Activated CD4-positive, alpha-beta T cell treated with anti-CD3 and anti-CD28 coated beads, Interleukin-2, Interleukin-6, amounts not matched to agents 100 ng/mL and 50 ng/mL, durations not matched to agents 16 hours and 8 hours (primary cell): ENCODE data around the gene OR5T1.

Experiments
- DNase-seq: peaks from one replicate; pipeline ENCODE4 v3.0.0-alpha.2; 2020

The OR5T1 gene

DNA sequence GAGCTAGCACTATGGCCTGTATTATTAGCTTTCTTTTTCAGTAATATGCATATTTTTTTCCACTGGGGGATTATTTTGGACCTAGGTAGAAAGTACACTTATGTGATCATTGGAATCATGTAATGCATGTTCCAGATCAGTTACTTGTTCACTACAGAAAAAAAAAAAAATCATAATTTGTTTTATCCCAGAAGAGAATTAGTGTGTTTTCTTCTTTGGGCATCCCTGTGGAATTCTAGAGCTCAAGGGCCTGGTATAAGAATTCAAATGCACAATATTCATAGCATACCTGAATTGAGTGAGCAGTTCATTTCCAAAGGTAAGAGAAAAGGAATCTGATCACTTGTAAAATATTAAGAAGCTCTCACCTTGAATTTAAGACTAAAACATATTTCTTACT lies at the start of gene OR5T1:
OR5T1 (plus strand) TSS at position 301 of the 400 bp plus-strand sequence. CDS start 1,485 bp downstream, outside the sequence.
- no peak for DNase-seq

GRCh38 chr11:56234155-56234554 lies 39.8 kb upstream of the OR5T1 start, which contains the start of gene OR5T2:
TSS of gene OR5T2 (minus strand) at chr11:56234255. CDS start at chr11:56233062, 1,193 bp downstream.
- no peak for DNase-seq

DNA sequence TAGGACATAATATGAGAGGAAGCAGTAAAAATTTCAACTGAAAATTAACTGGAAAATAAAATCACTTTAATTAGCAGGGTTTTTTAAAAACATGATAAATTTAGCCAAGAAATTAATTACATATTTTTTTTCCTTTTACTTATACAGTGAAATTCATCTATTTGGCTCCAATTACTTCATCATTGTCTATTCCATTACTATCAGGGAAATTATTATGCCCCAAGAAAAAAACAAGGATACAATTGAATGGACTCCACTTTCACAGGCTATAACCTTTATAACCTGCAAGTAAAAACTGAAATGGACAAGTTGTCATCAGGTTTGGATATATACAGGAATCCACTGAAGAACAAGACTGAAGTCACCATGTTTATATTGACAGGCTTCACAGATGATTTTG lies 22.0 kb upstream of the OR5T1 start, which contains the start of gene OR5T3:
OR5T3 (plus strand) TSS at position 301 of the 400 bp plus-strand sequence; CDS start at position 301, 0 bp downstream.
- no peak for DNase-seq

- DNase-seq, result no peak
Observed at GRCh38 chr11:56271092-56271491, 2.9 kb upstream of the OR5T1 start.

DNA sequence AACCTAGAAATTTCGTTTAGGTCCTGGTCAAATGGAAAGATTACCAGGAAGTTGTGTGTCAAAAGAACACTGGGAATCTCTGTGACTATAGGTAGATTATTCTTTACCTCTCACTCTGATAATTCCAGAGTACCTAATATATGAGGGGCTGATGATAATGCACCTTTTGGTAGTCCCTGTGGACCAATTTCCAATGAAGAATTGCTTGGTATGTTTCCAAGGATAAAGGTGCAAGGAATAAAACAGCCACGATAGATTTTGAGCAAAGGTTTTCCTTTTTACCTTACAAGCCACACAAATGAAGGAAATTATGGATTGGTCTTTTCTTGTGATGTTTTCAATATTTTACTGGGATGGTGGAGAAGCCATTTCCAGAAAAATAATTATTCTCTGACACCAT lies 18.2 kb downstream of the OR5T1 start, which contains the start of gene OR8H1:
OR8H1 (minus strand) TSS at position 101 of the 400 bp plus-strand sequence. CDS start 1,192 bp downstream, outside the sequence.
- no peak for DNase-seq

- DNase-seq, result no peak
Observed at GRCh38 chr11:56296898-56297297, 22.9 kb downstream of the OR5T1 start.

DNA sequence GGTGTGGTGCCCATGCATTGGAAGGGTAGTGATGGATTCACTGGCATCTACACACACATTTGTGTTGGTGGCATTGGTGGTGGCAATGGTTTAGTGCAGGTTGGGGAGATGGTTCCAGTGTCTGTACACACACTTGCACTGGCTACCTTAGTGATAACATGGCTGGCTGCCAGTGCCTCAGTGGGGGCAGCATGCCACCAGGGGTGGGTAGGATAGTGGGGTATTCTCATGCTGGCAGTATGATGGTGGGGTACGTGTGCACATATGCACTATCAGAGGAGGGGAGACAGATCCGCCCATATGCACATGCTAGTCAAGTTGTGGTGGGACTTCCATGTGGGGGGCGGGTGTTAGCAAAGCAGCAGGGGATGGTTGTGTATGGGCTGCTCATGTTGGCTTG lies 33.9 kb downstream of the OR5T1 start:
- no peak for DNase-seq

- no peak for DNase-seq
Observed at GRCh38 chr11:56314844-56315243, 40.9 kb downstream of the OR5T1 start, which contains the start of gene OR8K3. TSS of gene OR8K3 (plus strand) at chr11:56315144. CDS start at chr11:56318307, 3,163 bp downstream.
